DMS153 treated with DMSO at 0.1 percent for 48 hours (cell line): ENCODE measurements around the gene C10orf143.

Experiments used
- DNase-seq: peaks from one replicate; lab custom pipeline; 2025; ENCODE audit not compliant: unreplicated experiment; lab: John Stamatoyannopoulos, UW

C10orf143 gene

DNA sequence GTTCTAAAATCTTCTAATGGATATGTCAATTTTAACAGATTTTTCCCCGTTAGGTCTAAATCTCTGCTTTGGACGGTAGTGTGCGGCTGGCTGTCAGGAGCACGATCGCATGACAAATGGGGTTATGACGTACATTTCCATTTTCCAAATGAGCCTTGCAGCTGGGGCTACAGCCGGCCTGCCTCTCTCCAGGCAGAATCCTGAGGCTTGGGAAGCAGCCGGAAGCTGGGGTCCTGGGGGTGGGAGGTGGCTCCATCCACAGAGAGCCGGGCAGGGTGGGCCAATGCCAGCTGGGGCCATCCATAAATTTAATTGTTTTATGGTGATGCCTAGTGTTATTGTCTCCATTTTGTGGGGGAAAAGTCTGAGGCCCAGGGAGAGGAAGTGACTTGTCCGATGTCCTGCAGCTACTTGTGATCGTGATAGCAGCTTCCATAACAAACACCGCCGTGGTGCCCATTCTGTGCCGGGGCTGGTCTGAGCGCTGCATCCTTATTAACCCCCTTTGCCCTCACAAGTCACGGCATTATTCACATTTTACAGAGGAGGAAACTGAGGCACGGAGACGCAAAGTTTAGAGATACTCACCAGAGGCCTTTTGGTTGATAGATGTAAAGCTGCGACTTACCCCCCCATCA lies 93.5 kb downstream of the C10orf143 start:
- DNase-seq, result no peak

DNA sequence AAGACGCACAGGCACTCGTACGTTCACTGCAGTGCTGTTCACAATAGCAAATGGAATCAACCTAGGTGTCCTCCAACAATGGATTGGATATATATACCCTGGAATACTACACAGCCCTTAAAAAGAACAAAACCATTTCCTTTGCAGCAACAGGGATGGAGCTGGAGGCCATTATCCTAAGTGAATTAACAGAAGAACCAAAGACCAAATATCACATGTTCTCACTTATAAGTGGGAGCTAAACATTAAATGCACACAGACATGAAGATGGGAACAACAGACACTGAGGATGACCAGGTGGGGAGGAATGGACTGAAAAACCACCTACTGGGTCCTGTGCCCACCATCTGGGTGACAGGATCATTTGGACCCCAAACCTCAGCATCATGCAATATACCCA lies 94.5 kb downstream of the C10orf143 start:
- no peak for DNase-seq

DNA sequence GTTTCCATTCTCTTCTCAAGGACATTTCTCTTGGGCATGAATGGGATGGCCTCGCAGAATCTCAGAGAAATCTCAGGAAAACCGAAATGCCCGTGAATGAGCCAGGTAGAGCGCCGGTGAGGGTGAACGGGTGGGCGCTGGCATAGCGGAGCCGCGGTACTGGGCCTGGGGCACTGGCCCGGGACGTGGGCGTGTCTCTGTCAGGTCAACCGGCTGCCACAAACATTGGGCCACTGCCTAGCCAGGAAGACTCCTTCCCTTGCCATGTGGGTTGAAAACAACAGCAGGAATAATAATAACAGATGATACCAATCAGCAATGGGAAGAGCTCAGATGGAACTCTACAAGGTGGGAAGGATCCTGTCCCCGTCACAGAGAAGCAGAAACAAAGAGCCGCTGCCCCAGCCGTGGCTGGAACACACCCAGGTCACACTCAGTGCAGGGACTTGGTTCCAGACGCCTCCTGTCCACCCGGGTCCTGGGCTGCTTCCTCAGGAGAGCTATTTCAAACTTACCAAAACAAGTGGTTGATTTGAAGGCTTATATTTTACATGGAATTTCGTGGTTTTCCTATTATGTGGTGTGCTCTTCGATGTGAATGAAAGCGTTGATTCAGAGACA lies 95.4 kb downstream of the C10orf143 start:
- DNase-seq, result no peak

DNA sequence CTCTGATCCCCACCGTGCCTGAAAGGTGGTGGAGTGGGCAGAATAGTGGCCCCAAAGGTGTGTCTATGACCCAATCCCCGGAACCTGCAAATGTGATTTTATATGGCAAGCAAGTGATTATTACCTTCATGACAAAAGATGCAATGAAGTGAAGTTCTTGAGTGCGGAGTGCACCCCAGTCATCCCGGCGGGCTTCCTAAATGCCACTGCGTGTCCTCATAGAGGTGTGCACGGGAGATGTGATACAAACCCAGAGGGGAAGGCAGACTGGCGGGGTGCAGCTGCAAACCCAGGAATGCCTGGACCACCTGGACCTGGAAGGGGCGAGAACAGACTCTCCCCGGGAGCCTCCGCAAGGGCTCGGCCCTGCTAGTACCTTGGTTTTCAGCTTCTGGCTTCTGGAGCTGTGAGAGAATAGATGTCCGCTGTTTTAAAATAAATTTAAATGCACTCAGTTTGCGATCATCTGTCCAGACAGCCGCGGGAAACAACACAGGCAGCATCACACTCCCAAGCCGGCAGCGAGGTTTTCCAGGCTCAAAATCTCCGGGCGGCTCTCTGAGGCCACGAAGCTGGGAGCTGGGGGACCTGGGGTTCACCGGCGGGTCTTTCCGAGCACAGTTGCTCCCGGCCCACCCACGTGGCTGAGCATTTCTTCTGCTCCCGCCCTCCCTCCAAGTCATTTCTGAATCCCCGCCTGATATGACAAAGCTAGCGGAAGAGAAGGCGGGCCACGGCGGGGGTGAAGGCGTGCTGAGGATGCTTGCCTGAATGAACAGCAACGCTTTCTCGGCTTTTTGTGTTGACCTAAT lies 96.2 kb downstream of the C10orf143 start:
- DNase-seq, result no peak
